ENCODE results near the gene NLRC5. TPM values are rescaled to one million over a fixed set of nuclear protein-coding genes. Genes with fewer than 3 reads are reported as not detected.
"Not testable (repeated sequence)": the region's sequence is repeated elsewhere in the genome, so short reads cannot be mapped to it uniquely, and the experiment has no call there.

NLRC5 gene
- total RNA-seq, 1 donor from 2014 or later = 169 TPM

DNA sequence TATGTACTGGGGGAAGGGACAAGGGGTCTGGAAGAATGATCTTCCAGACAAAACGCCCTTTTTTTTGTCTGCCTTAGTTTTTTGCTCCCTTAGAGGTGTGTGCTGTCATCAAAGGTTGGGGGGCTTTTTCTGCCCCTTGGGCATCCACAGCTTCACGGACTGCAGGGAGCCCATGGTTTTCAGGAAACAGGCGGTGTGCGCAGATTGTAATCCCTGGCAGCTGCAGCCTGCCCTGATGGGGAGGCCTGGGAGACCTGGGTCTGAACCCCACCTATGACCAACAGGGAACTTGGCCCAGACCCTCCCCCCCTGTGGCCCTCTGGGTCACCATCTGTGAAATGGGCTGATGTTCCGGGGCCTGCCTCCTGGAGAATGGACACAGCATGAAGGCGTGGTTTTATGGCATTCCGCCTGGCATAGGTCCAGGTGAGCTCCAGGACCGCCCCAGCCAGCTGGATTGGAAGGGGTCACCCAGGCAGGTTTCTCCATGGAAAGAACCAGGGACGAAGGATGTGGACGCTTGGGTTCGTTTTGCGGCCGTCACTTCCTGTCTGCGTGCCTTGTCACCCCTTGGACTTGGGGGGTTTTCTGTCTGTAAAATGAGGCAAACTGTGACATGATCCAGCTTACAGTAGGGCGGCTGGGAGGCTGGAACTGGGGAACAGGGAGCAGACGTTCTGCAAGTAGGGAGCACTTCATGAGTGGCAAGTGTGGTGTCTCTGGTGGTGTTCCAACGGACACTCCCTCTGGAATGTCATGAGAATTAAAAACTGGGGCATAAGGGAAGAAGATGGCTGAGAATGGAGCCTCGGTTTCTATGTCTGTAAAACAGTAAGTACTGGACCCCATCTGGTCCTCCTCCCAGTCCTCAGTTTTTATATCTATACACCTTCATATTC, 104.6 kb downstream of the NLRC5 start:
- H3K27ac Mint-ChIP-seq = no peak overlapping the region
- intact Hi-C loops (cut with micrococcal nuclease) = loop anchor here (2.0 kb wide), 2 partner anchors 47 to 75 kb away; no protein-coding TSS in a partner anchor
- peaks cover 6% of the 10 kb centered on the region for H3K4me1 Mint-ChIP-seq (ENCODE audit: low read depth)
- H3K9me3 Mint-ChIP-seq = no peaks in the 10 kb centered on the region
- no peak for DNase-seq (ENCODE audit: low spot score)
- H3K27me3 Mint-ChIP-seq (ENCODE audit: low read depth) = peaks cover 26% of the 10 kb centered on the region
- H3K4me3 Mint-ChIP-seq (ENCODE audit: low read depth) = peak overlapping the region; percentile 78
- no peaks in the 10 kb centered on the region for H3K36me3 Mint-ChIP-seq (ENCODE audit: low read depth)

DNA sequence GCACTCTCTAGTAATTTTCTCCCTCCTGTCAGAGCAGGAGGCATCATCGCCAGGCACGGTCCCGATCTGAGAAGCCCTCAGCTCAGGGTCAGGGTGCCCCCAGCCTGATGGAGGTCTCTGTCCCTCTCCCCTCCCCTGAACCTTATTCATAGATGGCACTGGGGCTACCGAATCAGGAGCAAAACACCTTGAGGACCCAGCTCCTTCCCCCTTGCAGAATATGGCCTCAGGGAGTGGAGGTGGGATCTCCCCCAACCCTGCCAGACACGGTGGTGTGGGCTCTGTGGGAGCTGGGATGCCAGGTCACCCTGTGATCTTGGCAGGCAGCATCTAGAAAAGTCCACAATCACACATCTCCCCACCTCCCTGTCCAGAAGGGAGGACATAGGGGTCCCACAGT, 105.6 kb downstream of the NLRC5 start:
- Mint-ChIP-seq H3K27ac (no peak overlapping the region), H3K9me3 (no peaks in the 10 kb centered on the region), H3K4me1 (ENCODE audit: low read depth) (peaks cover 7% of the 10 kb centered on the region), H3K4me3 (ENCODE audit: low read depth) (no peak overlapping the region), H3K36me3 (ENCODE audit: low read depth) (no peaks in the 10 kb centered on the region), H3K27me3 (ENCODE audit: low read depth) (peaks cover 26% of the 10 kb centered on the region)
- no peak for DNase-seq (ENCODE audit: low spot score)
- intact Hi-C loops (cut with micrococcal nuclease) = no loop called here

DNA sequence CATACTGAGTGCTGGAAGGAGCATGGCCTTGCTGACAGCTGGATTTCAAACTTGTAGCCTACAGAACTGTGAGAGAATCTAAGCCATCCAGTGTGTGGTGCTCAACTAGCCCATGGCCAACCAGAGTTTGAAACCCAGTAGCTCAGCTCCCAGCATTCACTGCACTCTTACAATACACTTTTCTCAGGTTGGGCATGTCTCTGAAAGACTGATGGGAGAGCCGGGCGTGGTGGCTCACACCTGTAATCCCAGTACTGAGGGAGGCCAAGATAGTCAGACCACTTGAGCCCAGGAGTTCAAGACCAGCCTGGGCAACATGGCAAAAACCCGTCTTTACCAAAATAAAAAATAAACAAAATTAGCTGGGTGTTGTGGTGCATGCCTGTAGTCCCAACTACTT, 106.8 kb downstream of the NLRC5 start:
- Mint-ChIP-seq H3K27me3 (ENCODE audit: low read depth) (peaks cover 18% of the 10 kb centered on the region), H3K4me3 (ENCODE audit: low read depth) (no peak overlapping the region), H3K27ac (no peak overlapping the region), H3K36me3 (ENCODE audit: low read depth) (no peaks in the 10 kb centered on the region), H3K4me1 (ENCODE audit: low read depth) (peaks cover 12% of the 10 kb centered on the region), H3K9me3 (no peaks in the 10 kb centered on the region)
- DNase-seq (ENCODE audit: low spot score) = no peak
- intact Hi-C loops (cut with micrococcal nuclease) = no loop called here

DNA sequence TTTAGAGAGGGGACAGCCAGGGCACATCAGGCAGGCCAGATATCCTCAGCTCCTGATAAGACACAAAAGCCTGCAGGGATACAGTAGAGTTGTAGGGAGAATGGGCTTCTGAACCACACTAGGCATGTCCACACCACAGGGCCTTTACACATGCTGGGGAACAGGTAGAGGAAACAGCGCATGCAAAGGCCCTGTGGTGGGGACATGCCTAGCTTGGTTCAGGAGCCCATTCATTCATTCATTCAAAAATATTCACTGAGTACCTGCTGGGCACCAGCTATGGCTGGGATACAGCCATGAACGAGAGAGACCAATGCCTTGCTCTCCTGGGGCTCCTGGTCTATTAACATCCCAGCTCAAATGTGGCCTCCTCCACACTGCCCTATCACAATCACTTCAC, 107.4 kb downstream of the NLRC5 start:
- intact Hi-C loops (cut with micrococcal nuclease) = no loop called here
- Mint-ChIP-seq H3K27ac (no peak overlapping the region), H3K36me3 (ENCODE audit: low read depth) (no peaks in the 10 kb centered on the region), H3K9me3 (no peaks in the 10 kb centered on the region), H3K4me3 (ENCODE audit: low read depth) (no peak overlapping the region), H3K27me3 (ENCODE audit: low read depth) (peaks cover 12% of the 10 kb centered on the region), H3K4me1 (ENCODE audit: low read depth) (peaks cover 10% of the 10 kb centered on the region)
- DNase-seq (ENCODE audit: low spot score) = no peak

DNA sequence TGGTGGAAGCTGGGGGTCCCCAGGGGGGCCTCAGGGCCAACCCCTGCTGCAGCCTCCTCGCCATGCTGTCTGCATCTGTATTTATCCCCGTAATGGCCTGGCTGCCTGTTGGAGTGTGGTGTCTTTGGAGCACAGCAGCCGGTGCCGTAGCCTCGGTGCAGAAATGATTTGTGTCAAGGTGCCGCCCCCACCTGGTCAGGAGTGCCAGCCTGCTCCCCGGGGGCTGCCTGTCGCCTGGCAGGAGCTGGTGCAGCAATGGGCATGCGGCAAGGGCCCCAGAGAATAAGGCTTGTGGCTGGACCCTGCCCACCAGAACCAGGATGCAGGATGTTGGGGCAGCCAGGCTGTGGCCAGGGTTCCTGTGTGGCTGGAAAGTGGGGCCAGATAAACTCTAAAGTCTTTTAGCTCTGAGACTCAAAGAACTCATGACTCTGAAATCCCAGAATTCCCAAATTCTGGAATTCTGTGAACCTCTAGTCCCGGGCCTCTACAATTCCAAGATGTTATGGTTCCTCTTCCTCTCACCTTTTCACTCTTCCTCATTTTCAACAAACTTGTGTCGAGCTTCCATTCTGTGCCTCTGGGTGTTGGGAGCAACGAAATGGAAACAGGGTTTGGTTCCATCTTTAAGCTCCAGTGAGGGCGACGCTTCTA, 109.0 kb downstream of the NLRC5 start:
- no peak for DNase-seq (ENCODE audit: low spot score)

DNA sequence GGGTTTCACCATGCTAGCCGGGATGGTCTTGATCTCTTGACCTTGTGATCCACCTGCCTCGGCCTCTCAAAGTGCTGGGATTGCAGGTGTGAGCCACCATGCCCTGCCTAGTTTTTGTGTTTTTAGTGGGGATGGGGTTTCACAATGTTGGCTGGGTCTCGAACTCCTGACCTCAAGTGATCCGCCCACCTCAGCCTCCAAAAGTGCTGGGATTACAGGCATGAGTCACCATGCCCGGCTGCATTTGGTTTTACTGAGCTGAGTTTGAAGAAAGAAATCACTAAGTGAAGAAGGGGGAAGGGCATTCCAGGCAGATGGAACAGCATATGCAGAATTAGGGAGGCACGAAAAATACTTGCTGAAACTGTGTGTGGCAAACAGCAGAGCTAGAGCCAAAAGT, 110.6 kb downstream of the NLRC5 start:
- H3K9me3 Mint-ChIP-seq; H3K36me3 Mint-ChIP-seq (ENCODE audit: low read depth); H3K27me3 Mint-ChIP-seq (ENCODE audit: low read depth); H3K27ac Mint-ChIP-seq; H3K4me3 Mint-ChIP-seq (ENCODE audit: low read depth); intact Hi-C loops (cut with micrococcal nuclease); DNase-seq (ENCODE audit: low spot score): not testable (repeated sequence)
- H3K4me1 Mint-ChIP-seq (ENCODE audit: low read depth) = peaks cover 13% of the 10 kb centered on the region

More for the DNA sequence above, 109.0 kb downstream of the NLRC5 start:
- Mint-ChIP-seq H3K4me1 (ENCODE audit: low read depth) (peaks cover 8% of the 10 kb centered on the region), H3K27me3 (ENCODE audit: low read depth) (peaks cover 9% of the 10 kb centered on the region), H3K27ac (no peak overlapping the region), H3K4me3 (ENCODE audit: low read depth) (no peak overlapping the region), H3K36me3 (ENCODE audit: low read depth) (no peaks in the 10 kb centered on the region), H3K9me3 (no peaks in the 10 kb centered on the region)
- intact Hi-C loops (cut with micrococcal nuclease) = no loop called here

DNA sequence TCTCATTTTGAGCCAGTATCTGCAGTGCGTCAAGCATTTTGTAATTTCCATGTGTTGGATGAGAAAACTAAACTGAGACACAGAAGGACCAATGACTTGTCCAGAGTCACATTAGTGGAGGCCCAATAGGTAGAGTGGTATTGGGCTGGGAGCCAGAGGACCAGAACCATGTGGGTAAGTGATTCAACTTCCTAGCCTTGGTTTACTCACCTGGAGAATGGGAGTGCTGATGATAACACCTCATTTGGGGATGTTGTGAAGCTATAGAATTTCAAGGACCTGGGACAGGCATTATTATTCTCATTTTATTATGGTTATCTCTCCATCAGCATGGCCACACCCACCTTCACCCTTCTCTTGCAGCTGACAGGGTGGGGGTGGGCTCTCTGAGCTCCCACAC, 111.1 kb downstream of the NLRC5 start:
- no peak overlapping the region for H3K4me3 Mint-ChIP-seq (ENCODE audit: low read depth)
- no peaks in the 10 kb centered on the region for H3K9me3 Mint-ChIP-seq
- intact Hi-C loops (cut with micrococcal nuclease) = no loop called here
- DNase-seq (ENCODE audit: low spot score) = no peak
- peaks cover 14% of the 10 kb centered on the region for H3K4me1 Mint-ChIP-seq (ENCODE audit: low read depth)
- peaks cover 2% of the 10 kb centered on the region for H3K27me3 Mint-ChIP-seq (ENCODE audit: low read depth)
- no peaks in the 10 kb centered on the region for H3K36me3 Mint-ChIP-seq (ENCODE audit: low read depth)
- no peak overlapping the region for H3K27ac Mint-ChIP-seq

DNA sequence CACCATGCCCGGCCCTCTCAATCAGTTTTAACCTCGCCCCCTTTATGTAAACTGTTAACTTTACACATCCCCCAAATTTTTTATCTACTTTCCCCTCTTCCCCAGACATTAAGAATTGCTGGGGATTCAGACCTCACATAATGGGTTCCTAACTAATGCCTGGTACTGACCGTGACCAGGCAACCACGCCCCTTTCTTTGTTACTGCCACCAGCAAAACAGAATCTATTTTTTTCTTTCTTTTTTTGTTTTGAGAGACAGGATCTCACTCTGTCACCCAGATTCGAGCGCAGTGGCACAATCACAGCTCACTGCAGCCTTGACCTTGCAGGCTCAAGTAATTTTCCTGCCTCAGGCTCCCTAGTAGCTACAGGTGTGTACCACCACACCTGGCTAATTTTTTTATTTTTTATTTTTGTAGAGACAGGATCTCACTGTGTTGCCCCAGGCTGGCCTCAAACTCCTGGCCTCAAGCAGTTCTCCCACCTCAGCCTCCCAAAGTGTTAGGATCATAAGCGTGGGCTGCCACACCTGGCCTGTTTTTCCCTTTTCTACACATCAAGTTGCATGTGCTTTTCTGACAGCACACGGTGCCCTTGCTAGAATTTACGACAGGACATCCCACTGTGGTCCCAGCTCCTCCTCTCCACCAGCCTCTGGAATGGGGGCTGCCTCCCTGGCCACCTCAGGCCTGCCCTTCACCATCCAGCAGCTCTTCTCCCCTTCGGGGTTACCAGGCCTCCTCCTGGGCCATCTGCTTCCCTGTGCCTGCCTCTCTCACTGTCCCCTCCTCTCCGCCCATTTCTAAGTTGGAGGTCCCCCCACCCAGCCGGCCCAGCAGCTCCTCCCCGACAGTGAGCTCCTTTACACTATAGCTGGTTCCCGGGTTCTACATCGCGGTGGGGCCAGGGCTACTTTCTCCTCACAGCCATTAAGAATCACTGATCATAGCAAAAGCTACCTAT, 113.8 kb downstream of the NLRC5 start:
- Mint-ChIP-seq H3K4me1 (ENCODE audit: low read depth) (peaks cover 21% of the 10 kb centered on the region), H3K27ac (no peak overlapping the region), H3K36me3 (ENCODE audit: low read depth) (no peaks in the 10 kb centered on the region), H3K9me3 (no peaks in the 10 kb centered on the region), H3K27me3 (ENCODE audit: low read depth) (peaks cover 2% of the 10 kb centered on the region), H3K4me3 (ENCODE audit: low read depth) (no peak overlapping the region)
- intact Hi-C loops (cut with micrococcal nuclease) = no loop called here
- DNase-seq (ENCODE audit: low spot score) = no peak

DNA sequence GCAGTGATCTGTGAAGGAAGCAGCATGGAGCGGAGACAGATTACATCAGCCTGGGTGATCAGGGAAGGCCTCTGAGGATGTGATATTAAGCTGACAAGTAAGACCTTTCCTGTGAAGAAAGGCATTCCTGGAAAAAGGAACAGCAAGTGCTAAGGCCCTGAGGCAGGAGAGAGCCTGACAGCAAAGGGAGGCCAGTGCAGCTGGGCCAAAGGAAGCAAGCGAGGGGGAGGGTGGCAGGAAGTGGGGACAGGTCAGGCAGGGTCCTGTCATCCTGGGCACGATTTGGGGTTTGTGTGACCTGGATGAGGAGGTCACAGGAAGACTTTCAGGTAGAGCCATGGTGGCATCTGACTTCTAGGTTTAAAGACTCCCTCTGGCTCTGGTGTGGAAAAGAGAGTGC, 115.3 kb downstream of the NLRC5 start:
- intact Hi-C loops (cut with micrococcal nuclease) = no loop called here
- H3K27ac Mint-ChIP-seq = no peak overlapping the region
- no peaks in the 10 kb centered on the region for H3K27me3 Mint-ChIP-seq (ENCODE audit: low read depth)
- no peaks in the 10 kb centered on the region for H3K36me3 Mint-ChIP-seq (ENCODE audit: low read depth)
- no peak for DNase-seq (ENCODE audit: low spot score)
- no peak overlapping the region for H3K4me3 Mint-ChIP-seq (ENCODE audit: low read depth)
- no peaks in the 10 kb centered on the region for H3K9me3 Mint-ChIP-seq
- peaks cover 21% of the 10 kb centered on the region for H3K4me1 Mint-ChIP-seq (ENCODE audit: low read depth)

DNA sequence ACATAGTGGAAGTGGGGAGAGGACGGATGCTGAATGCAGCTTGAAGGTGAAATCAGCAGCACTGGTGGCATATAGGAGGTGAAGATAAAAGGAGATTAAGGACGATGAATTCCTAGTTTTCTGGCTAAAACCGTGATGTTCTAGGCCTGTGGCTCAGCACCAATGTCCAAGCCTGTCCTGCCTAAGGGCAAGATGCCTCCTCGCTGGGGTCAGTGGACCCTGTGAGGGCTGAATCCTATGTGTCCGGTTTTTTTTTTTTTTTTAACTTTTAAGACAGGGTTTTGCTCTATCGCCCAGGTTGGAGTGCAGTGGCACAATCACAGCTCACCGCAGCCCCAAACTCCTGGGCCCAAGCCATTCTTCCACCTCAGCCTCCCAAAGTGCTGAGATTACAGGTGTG, 115.8 kb downstream of the NLRC5 start:
- Mint-ChIP-seq H3K27ac (no peak overlapping the region), H3K27me3 (ENCODE audit: low read depth) (no peaks in the 10 kb centered on the region), H3K9me3 (no peaks in the 10 kb centered on the region), H3K36me3 (ENCODE audit: low read depth) (no peaks in the 10 kb centered on the region), H3K4me1 (ENCODE audit: low read depth) (peaks cover 18% of the 10 kb centered on the region), H3K4me3 (ENCODE audit: low read depth) (no peak overlapping the region)
- intact Hi-C loops (cut with micrococcal nuclease) = no loop called here
- DNase-seq (ENCODE audit: low spot score) = no peak

DNA sequence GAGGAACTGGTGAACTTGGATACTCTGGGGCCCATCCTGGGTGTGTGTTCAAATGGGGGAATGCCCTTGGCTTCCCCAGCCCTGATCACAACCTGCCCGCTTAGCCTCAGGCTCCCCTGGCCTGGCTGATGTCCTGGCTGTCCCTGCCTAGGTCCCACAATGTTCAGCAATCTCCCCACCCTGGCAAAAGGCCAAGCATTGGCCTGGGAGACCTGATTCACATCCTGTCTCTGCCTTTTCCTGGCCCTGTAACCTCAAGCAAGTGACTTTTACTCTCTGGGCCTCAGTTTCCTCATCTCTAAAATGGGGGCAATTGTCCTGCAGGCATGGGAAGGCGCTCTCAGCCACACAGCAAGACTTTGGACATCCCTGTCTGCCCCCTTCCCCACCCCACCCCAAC, 117.4 kb downstream of the NLRC5 start:
- no peaks in the 10 kb centered on the region for H3K9me3 Mint-ChIP-seq

DNA sequence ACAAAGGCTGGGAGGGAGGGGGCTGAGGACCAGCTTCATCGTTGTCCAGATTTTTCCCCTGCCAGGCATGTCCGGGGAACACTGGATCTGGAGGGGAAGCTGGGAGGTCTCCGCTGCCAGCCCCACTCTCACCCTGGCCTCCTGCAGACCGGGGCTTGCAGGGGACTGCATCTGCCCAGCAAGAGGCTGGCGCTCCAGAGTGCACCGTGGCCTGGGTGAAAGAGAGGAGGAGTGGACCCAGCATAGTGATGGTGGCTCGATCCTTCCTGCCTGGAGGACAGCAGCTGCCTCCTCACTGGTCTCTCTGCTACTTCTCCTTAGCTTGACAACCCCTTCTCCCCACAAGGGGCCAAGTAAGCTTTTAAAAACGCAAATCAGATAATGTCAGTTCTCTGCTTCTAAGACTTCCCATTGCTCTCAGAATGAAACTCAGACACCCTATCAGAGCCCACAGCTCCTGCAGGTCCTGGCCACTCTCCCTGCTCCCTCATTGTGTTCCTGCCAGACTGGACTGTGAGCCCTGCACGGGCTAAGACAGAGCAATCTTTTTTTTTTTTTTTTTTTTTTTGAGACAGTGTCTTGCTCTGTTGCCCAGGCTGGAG, 118.1 kb downstream of the NLRC5 start:
- Mint-ChIP-seq H3K4me1 (ENCODE audit: low read depth) (peaks cover 15% of the 10 kb centered on the region), H3K4me3 (ENCODE audit: low read depth) (no peak overlapping the region), H3K27me3 (ENCODE audit: low read depth) (no peaks in the 10 kb centered on the region), H3K36me3 (ENCODE audit: low read depth) (no peaks in the 10 kb centered on the region), H3K9me3 (no peaks in the 10 kb centered on the region), H3K27ac (no peak overlapping the region)
- DNase-seq (ENCODE audit: low spot score) = no peak
- intact Hi-C loops (cut with micrococcal nuclease) = no loop called here

More for the DNA sequence above, 117.4 kb downstream of the NLRC5 start:
- no peaks in the 10 kb centered on the region for H3K27me3 Mint-ChIP-seq (ENCODE audit: low read depth)
- no peak overlapping the region for H3K4me3 Mint-ChIP-seq (ENCODE audit: low read depth)
- no peak for DNase-seq (ENCODE audit: low spot score)
- peaks cover 15% of the 10 kb centered on the region for H3K4me1 Mint-ChIP-seq (ENCODE audit: low read depth)
- intact Hi-C loops (cut with micrococcal nuclease) = no loop called here
- no peak overlapping the region for H3K27ac Mint-ChIP-seq
- H3K36me3 Mint-ChIP-seq (ENCODE audit: low read depth) = no peaks in the 10 kb centered on the region
